ENCODE data around the gene SLC13A5. TPM values are rescaled to one million over a fixed set of nuclear protein-coding genes. Genes with fewer than 3 reads are reported as not detected.
"Not testable (repeated sequence)": the region's sequence is repeated elsewhere in the genome, so short reads cannot be mapped to it uniquely, and the experiment has no call there.

The SLC13A5 gene
- polyA plus RNA-seq, 3 donors, result 0.05 to 0.34 (median 0.10) TPM

DNA sequence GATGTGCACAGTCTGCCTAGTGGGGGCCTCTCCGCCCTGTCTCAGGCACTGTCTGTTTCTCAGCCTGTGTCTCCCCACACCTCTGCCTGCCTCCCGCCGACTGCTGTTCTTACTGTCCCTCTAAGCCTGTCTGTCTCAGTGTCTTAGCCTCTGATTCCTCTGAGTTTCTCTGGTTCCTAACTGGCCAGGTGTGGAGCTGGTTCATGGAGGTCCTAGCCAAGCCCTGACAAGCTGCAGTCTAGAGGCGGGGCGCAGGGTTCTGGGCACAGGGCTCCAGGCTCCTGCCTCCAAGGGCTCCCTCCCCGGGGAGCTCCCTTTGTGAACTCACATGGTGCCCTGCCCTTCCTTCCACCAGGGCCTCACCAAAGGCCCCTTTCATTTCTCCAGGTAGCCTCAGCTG lies 42.2 kb downstream of the SLC13A5 start:
- H3K27ac ChIP-seq (ENCODE audit: low read depth, low read length), result no peak overlapping the region
- 77 to 99% (median 86%) methylated on average over 6 of the region's 6 CpGs for WGBS, 3 donors

DNA sequence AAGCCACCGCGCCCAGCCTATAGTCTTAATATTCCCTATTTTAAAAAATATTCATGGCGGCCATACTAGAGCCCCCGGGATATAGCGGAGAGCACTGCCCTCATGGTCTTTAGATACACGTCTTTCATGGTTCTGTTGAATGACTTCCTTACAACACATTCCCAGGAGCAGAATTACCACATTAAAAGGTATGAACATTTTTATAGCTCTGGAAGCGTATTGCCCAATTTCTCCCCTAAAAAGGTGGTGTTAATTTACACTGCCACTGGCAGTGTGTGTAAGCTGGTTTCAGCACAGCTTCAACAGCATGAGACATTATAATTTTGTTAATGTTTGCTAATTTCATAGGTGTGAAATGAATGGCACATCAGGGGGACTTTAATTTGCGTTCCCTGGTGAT lies 42.6 kb downstream of the SLC13A5 start:
- H3K27ac ChIP-seq (ENCODE audit: low read depth, low read length), result no peak overlapping the region
- 90 to 93% (median 91%) methylated on average over 8 of the region's 8 CpGs for WGBS, 3 donors

DNA sequence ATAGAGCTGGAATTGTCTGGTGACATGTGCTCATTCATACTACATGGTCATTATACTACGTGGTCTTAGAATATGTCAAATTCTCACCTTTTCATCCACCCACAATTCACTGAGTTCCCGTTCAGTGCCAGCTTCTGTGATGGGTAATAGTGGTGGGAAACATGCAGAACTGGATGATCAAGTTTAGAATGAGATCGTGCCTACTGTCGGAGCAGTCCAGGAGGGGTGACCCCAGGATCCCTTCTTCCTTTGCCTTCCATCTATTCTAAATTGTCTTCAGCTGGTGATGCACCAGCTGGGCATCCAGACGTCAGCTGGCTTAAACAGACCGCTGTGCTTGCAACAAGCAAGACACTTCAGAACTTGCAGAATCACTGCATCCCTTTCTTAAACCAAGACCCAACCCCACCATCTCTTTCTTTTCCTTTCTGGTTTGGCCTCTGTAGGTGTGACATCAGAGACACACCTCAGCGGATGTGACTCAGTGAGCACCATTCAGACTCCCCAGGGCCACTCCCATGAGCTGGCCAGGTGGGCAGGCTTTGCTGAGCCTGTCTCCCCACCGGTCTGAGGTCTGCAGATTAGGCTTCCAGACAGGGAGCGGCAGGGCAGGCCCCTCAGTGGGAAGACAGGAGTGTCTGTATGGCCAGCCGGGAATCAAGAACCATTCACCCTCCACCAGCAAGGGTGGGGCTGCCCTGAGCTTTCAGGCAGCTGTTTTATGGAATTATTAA lies 43.5 kb downstream of the SLC13A5 start:
- no peak overlapping the region for H3K27ac ChIP-seq (ENCODE audit: low read depth, low read length)
- WGBS, 3 donors, result 81 to 82% (median 81%) methylated on average over 10 of the region's 10 CpGs

DNA sequence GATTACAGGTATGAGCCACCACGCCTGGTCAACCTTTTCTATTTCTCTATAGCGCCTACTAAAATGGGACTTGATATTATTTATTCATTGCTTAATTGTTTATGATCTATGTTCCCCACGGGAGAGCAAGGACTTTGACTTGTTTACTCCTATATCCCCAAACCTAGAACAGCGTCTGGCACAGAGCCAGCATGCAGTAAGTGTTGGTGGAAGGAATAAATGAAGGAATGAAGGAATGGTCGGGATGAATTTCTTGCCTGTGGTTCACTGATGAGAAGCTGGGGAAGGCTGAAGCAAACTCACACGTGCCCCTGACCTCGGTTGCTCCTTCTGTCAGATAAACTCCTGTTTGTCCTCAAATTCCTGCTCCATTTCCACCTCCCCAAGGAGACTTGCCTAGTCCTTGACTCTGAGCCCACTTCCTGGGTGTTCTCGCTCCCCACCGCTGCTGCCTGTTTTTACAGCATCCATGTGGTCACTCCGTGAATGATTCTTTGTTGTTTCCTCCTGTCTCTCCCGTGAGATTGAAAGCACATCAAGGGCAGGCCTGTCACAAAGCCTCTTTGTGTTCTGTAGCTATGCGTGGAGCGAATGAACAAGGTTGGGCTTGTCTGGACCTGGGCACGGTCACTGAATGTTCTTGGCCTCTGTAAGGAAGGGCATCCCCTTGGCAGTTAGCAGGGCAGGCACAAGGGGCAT lies 44.3 kb downstream of the SLC13A5 start:
- no peak overlapping the region for H3K27ac ChIP-seq (ENCODE audit: low read depth, low read length)
- WGBS, 3 donors, result 68 to 77% (median 72%) methylated on average over 14 of the region's 14 CpGs

DNA sequence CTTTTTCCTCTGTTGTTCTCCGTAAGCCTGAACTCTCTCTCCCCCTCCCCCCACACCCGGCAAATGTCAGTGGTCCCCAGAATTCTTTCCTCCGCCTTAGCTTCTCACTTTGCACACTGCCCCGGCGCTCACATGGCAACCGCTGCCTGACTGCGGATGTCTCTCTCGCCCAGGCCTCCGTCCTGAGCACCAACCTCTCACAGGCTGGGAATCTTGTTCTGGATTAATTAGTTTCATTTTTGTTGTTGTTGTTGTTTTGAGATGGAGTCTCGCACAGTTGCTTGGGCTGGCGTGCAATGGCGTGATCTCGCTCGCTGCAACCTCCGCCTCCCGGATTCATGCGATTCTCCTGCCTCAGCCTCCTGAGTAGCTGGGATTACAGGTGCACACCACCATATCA lies 45.0 kb downstream of the SLC13A5 start:
- 85 to 90% (median 86%) methylated on average over 17 of the region's 17 CpGs for WGBS, 3 donors
- H3K27ac ChIP-seq (ENCODE audit: low read depth, low read length), result no peak overlapping the region

DNA sequence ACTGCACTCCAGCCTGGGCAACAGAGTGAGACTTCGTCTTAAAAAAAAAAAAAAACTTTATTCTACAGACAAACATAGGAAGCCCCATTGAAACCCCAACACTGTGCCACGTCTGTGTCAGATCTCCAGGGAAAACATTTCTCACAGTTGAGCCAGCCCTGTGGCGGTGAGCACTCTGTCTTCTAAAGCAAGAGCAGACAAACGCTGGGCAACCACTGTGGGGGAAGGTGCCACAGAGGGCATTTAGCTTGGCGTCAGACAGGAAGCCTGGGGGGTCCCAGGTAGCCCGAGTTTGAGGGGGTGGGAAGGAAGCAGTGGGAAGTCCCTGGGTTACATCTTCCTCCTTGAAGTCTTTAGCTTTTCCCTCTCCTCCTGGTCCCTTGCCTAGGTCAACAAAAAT lies 45.7 kb downstream of the SLC13A5 start:
- H3K27ac ChIP-seq (ENCODE audit: low read depth, low read length), result no peak overlapping the region
- 36 to 70% (median 42%) methylated on average over 6 of the region's 6 CpGs for WGBS, 3 donors

DNA sequence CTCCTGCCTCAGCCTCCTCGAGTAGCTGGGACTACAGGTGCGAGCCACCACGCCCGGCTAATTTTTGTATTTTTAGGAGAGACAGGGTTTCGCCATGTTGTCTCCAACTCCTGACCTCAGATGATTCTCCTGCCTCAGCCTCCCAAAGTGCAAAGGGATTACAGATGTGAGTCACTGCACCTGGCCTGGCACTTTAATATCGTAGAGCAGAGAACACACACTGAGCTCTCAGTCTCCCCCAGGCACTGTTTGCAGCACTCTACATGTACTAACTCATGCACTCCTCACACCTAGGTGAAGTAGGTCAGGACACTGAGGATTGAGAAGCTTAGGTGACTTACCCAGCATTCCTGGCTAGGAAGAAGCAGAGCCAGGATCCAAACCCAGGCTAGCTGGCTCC lies 46.6 kb downstream of the SLC13A5 start:
- H3K27ac ChIP-seq (ENCODE audit: low read depth, low read length), result no peak overlapping the region
- 79 to 94% (median 92%) methylated on average over 6 of the region's 6 CpGs for WGBS, 3 donors

GRCh38 chr17:6666077-6666521 lies 47.1 kb downstream of the SLC13A5 start:
- 9 to 20% (median 15%) methylated on average over 9 of the region's 9 CpGs for WGBS, 3 donors
- H3K27ac ChIP-seq (ENCODE audit: low read depth, low read length), result no peak overlapping the region

GRCh38 chr17:6663200-6663599 lies 50.0 kb downstream of the SLC13A5 start:
- WGBS, 3 donors, result 89 to 93% (median 92%) methylated on average over 14 of the region's 14 CpGs
- not testable (repeated sequence) for H3K27ac ChIP-seq (ENCODE audit: low read depth, low read length)

GRCh38 chr17:6661464-6661848 lies 51.7 kb downstream of the SLC13A5 start:
- WGBS, 3 donors, result 63 to 81% (median 74%) methylated on average over 2 of the region's 2 CpGs
- H3K27ac ChIP-seq (ENCODE audit: low read depth, low read length), result no peak overlapping the region

- WGBS, 3 donors, result 21 to 60% (median 27%) methylated on average over 11 of the region's 11 CpGs
- no peak overlapping the region for H3K27ac ChIP-seq (ENCODE audit: low read depth, low read length)
Observed at GRCh38 chr17:6660805-6661463, 52.2 kb downstream of the SLC13A5 start.

DNA sequence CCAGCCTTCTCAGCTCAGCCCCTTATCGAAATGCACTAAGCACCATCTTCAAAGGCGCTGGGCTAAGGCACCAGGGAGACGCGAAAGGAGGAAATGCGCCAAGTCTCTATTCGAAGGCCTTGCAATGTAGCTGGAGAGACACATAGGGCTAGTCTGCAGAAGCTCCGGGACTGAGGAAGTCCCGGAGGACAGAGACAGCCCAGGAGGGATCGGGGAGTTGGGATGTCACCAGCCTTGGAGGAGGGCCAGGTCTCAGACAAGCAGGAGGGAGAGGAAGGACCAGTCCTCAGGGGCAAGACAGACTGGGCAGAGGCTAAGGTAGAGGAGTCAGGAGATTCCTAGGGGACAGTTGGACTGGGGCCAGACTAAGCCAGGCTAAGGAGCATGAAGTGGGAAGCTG lies 53.1 kb downstream of the SLC13A5 start:
- no peak overlapping the region for H3K27ac ChIP-seq (ENCODE audit: low read depth, low read length)
- 61 to 82% (median 63%) methylated on average over 9 of the region's 9 CpGs for WGBS, 3 donors

DNA sequence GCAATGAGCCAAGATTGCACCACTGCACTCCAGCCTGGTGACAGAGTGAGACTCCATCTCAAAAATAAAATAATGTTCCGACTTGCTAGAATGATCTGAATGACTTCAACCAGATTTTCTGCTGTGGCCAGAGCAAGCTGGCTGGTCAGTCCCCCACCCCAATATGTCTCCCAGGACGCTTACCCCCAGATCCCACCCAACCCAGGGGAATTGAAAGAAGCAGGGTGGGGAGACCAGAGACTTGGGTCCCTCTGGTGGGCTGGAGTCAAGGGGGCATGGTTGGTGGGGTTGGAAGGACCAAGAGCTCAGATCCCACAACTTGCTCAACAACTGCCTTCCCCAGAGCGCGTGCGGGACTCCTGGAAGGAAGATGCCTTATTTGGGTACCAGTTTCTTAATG lies 54.8 kb downstream of the SLC13A5 start:
- not testable (repeated sequence) for H3K27ac ChIP-seq (ENCODE audit: low read depth, low read length)
- 94 to 97% (median 97%) methylated on average over 2 of the region's 5 CpGs for WGBS, 3 donors

- H3K27ac ChIP-seq (ENCODE audit: low read depth, low read length), result no peak overlapping the region
- WGBS, 3 donors, result 68 to 79% (median 73%) methylated on average over 15 to 18 of the region's 18 CpGs
Observed at GRCh38 chr17:6657633-6658287, 55.4 kb downstream of the SLC13A5 start.

DNA sequence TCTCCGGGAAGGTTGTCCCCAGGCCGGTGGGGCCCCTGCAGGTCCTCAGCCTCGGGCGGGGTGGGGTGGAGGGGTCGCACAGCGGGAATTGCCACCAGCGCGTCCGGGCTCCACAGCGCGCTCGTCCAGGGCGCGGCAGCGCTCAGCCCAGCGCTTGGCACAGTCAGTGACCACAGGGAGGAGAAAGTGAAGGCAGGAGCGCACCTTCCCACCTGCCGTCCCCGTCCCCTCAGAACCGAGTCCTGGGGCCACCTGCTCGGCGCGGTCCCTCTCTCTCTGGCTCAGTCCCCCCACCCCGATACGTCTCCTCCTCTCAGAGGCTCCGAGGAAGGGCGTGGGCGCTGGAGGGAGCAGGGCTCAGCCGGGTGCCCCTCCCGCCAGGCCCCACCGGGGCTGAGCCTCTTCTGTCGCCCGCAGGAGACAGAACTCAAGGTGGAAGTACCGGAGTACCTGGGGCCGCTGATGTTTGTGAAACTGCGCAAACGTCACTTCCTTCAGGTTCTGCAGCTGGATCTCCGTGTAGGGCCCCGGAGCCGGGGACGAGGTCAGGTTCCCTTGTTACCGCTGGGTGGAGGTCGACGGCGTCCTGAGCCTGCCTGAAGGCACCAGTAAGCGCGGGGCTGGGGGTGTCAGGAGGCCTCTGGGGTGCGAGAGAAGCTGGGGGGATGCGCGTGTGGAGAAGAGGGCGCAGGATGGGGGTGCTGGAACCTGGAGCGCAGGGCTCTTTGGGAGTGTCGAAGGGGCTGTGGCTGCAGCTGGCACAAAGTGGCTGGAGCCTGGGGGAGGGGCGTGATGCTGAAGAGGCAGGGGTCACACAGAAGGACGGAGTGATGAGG lies 56.2 kb downstream of the SLC13A5 start:
- H3K27ac ChIP-seq (ENCODE audit: low read depth, low read length), result not testable (repeated sequence)
- 6 to 7% (median 6%) methylated on average over 38 to 54 of the region's 55 CpGs for WGBS, 3 donors

DNA sequence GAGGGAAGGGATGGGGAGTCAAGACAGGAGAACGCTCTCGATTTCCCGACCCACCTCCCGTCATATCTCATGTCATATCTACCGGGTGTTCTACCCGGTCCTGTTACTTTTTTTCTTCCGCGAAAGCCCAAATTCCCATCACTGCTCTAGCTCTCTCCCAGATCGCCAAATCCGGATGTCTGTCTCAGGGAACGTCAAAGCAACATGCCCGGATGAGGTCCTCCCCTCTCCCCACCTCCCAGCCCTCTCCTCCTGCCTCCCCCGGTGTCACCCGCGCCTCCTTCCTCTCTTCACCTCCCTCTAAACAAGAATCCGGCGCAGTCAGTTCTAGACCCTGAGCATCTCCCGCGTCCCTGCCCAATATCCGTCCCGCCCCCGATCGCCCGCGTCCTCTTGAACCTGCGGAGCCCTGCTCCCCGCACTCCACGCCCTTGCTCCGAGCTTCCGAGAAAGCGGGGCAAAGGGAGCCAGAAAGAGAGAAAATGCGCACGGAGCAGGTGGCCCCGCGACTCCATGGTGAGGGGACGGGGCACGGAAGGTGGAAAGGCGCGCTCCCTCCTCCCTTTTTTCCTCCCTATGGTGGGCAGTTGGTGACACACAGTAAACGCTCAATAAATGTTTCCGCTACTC lies 57.3 kb downstream of the SLC13A5 start:
- WGBS, 3 donors, result 1 to 10% (median 2%) methylated on average over 16 to 32 of the region's 41 CpGs
- H3K27ac ChIP-seq (ENCODE audit: low read depth, low read length), result not testable (repeated sequence)

GRCh38 chr17:6654841-6655731 lies 58.1 kb downstream of the SLC13A5 start:
- H3K27ac ChIP-seq (ENCODE audit: low read depth, low read length), result no peak overlapping the region
- WGBS, 3 donors, result 10 to 34% (median 30%) methylated on average over 46 of the region's 46 CpGs
